HEK293 (cell line): Measurements from ENCODE around the gene MRPL4.

Experiments
- GLI4 ChIP-seq: fragments of 450-650 bp; formaldehyde crosslinking; IDR thresholded peaks from 2 replicates; pipeline ENCODE4 v1.5.1; 2016; ENCODE audit warnings: missing biosample characterization, missing genetic modification characterization
- HOXC10 ChIP-seq: sonication (generic); formaldehyde crosslinking; IDR thresholded peaks from 2 replicates; pipeline ENCODE4 v1.8.1; 2023; ENCODE audit warnings: mild to moderate bottlenecking, missing genetic modification reagents
- KLF1 ChIP-seq: fragments of 450-650 bp; formaldehyde crosslinking; IDR thresholded peaks from 2 replicates; pipeline ENCODE4 v1.5.1; 2016; ENCODE audit warnings: missing biosample characterization, missing genetic modification characterization
- OSR2 ChIP-seq: fragments of 450-650 bp; formaldehyde crosslinking; IDR thresholded peaks from 2 replicates; pipeline ENCODE4 v1.5.1; 2016; ENCODE audit warnings: missing biosample characterization, missing genetic modification characterization
- SALL2 ChIP-seq: fragments of 450-650 bp; formaldehyde crosslinking; IDR thresholded peaks from 2 replicates; pipeline ENCODE4 v1.5.0; 2017; ENCODE audit warnings: missing biosample characterization, mild to moderate bottlenecking, missing genetic modification characterization, borderline replicate concordance
- SETDB1 ChIP-seq: IDR thresholded peaks from one replicate; pipeline ENCODE4 v1.6.1; 2017; ENCODE audit warnings: mild to moderate bottlenecking, low read length, moderate library complexity, mixed read lengths; ENCODE audit not compliant: insufficient read length
- SP3 ChIP-seq: fragments of 450-650 bp; formaldehyde crosslinking; IDR thresholded peaks from 2 replicates; pipeline ENCODE4 v1.5.1; 2016; ENCODE audit warnings: missing biosample characterization, missing genetic modification characterization
- SP7 ChIP-seq: fragments of 450-650 bp; formaldehyde crosslinking; IDR thresholded peaks from 2 replicates; pipeline ENCODE4 v1.5.1; 2016; ENCODE audit warnings: missing biosample characterization, missing genetic modification characterization
- YY2 ChIP-seq: fragments of 450-650 bp; formaldehyde crosslinking; IDR thresholded peaks from 2 replicates; pipeline ENCODE4 v1.5.1; 2016; ENCODE audit warnings: missing biosample characterization, missing genetic modification characterization
- ZBTB1 ChIP-seq: fragments of 450-650 bp; formaldehyde crosslinking; IDR thresholded peaks from 2 replicates; pipeline ENCODE4 v1.5.1; 2016; ENCODE audit warnings: missing biosample characterization, missing genetic modification characterization
- ZBTB8A ChIP-seq: fragments of 450-650 bp; formaldehyde crosslinking; IDR thresholded peaks from 2 replicates; pipeline ENCODE4 v1.5.1; 2016; ENCODE audit warnings: missing biosample characterization, missing genetic modification characterization
- ZNF132 ChIP-seq: fragments of 450-650 bp; formaldehyde crosslinking; IDR thresholded peaks from 2 replicates; pipeline ENCODE4 v1.5.1; 2017; ENCODE audit warnings: missing biosample characterization, missing genetic modification characterization, borderline replicate concordance
- ZNF157 ChIP-seq: fragments of 450-650 bp; formaldehyde crosslinking; IDR thresholded peaks from 2 replicates; pipeline ENCODE4 v1.5.1; 2016; ENCODE audit warnings: missing biosample characterization, missing genetic modification characterization
- ZNF16 ChIP-seq: fragments of 450-650 bp; formaldehyde crosslinking; IDR thresholded peaks from 2 replicates; pipeline ENCODE4 v1.5.1; 2016; ENCODE audit warnings: low read depth, missing biosample characterization, missing genetic modification characterization
- ZNF223 ChIP-seq: fragments of 450-650 bp; formaldehyde crosslinking; IDR thresholded peaks from 2 replicates; pipeline ENCODE4 v1.5.1; 2016; ENCODE audit warnings: missing biosample characterization, missing genetic modification characterization
- ZNF248 ChIP-seq: fragments of 450-650 bp; formaldehyde crosslinking; IDR thresholded peaks from 2 replicates; pipeline ENCODE4 v1.5.1; 2017; ENCODE audit warnings: missing biosample characterization, missing genetic modification characterization
- ZNF26 ChIP-seq: fragments of 450-650 bp; formaldehyde crosslinking; IDR thresholded peaks from 2 replicates; pipeline ENCODE4 v1.5.1; 2016; ENCODE audit warnings: missing biosample characterization, missing genetic modification characterization
- ZNF391 ChIP-seq: fragments of 450-650 bp; formaldehyde crosslinking; IDR thresholded peaks from 2 replicates; pipeline ENCODE4 v1.5.1; 2016; ENCODE audit warnings: low read depth, missing biosample characterization, missing genetic modification characterization, borderline replicate concordance
- ZNF426 ChIP-seq: fragments of 450-650 bp; formaldehyde crosslinking; IDR thresholded peaks from 2 replicates; pipeline ENCODE4 v1.5.1; 2017; ENCODE audit warnings: missing biosample characterization, missing genetic modification characterization, mild to moderate bottlenecking, inconsistent platforms, moderate library complexity
- ZNF548 ChIP-seq: fragments of 450-650 bp; formaldehyde crosslinking; IDR thresholded peaks from 2 replicates; pipeline ENCODE4 v1.5.1; 2016; ENCODE audit warnings: missing biosample characterization, missing genetic modification characterization
- ZNF585B ChIP-seq: fragments of 450-650 bp; formaldehyde crosslinking; IDR thresholded peaks from 2 replicates; pipeline ENCODE4 v1.5.1; 2016; ENCODE audit warnings: missing biosample characterization, missing genetic modification characterization
- ZNF639 ChIP-seq: fragments of 450-650 bp; formaldehyde crosslinking; IDR thresholded peaks from 2 replicates; pipeline ENCODE4 v1.5.1; 2016; ENCODE audit warnings: missing biosample characterization, missing genetic modification characterization
- ZNF701 ChIP-seq: fragments of 450-650 bp; formaldehyde crosslinking; IDR thresholded peaks from 2 replicates; pipeline ENCODE4 v1.5.1; 2016; ENCODE audit warnings: missing biosample characterization, missing genetic modification characterization
- ZNF704 ChIP-seq: fragments of 450-650 bp; formaldehyde crosslinking; IDR thresholded peaks from 2 replicates; pipeline ENCODE4 v1.5.1; 2016; ENCODE audit warnings: missing biosample characterization, missing genetic modification characterization
- ZNF777 ChIP-seq: fragments of 450-650 bp; formaldehyde crosslinking; IDR thresholded peaks from 2 replicates; pipeline ENCODE4 v1.5.1; 2017; ENCODE audit warnings: missing biosample characterization, missing genetic modification characterization, borderline replicate concordance
- TF ChIP-seq, protein P1 (sequence below): fragments of 450-650 bp; formaldehyde crosslinking; IDR thresholded peaks from 2 replicates; pipeline ENCODE4 v1.5.1; 2017; ENCODE audit warnings: missing biosample characterization, mild to moderate bottlenecking, missing genetic modification characterization, moderate library complexity
- TF ChIP-seq, protein P2 (sequence below): fragments of 450-650 bp; formaldehyde crosslinking; conservative IDR thresholded peaks from 2 replicates; pipeline ENCODE4 v1.5.1; 2016; ENCODE audit warnings: low read depth, missing biosample characterization, missing genetic modification characterization
- TF ChIP-seq, protein P3 (sequence below): fragments of 450-650 bp; formaldehyde crosslinking; IDR thresholded peaks from 2 replicates; pipeline ENCODE4 v1.5.1; 2016; ENCODE audit warnings: missing biosample characterization, missing genetic modification characterization
- TF ChIP-seq, protein P4 (sequence below): fragments of 450-650 bp; formaldehyde crosslinking; IDR thresholded peaks from 2 replicates; pipeline ENCODE4 v1.5.1; 2016; ENCODE audit warnings: missing biosample characterization, missing genetic modification characterization

MRPL4 gene

DNA sequence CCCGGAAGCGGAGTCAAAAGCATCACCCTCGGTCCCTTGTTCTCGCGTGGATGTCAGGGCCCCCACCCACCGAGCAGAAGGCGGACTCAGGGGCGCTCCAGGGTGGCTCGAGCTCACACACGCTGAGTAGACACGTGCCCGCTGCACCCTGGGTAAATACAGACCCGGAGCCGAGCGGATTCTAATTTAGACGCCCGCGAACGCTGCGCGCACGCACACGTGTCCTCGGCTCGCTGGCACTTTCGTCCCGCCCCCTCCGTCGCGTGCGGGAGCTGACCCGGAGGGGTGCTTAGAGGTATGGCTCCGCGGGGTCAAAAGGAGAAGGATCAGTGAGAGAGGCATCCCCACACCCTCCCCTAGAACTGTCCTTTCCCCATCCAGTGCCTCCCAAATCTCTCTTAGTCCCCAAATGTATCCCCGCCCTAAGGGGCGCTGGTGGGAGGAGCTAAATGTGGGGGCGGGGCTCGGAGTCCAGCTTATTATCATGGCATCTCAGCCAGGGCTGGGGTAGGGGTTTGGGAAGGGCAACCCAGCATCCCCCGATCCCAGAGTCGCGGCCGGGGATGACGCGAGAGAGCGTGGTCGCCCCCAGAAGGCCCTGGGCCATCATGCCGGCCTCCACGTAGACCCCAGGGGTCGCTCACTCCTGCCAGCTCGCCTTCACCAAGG, 37.3 kb downstream of the MRPL4 start (continued):
- TF ChIP-seq, protein P1, sequence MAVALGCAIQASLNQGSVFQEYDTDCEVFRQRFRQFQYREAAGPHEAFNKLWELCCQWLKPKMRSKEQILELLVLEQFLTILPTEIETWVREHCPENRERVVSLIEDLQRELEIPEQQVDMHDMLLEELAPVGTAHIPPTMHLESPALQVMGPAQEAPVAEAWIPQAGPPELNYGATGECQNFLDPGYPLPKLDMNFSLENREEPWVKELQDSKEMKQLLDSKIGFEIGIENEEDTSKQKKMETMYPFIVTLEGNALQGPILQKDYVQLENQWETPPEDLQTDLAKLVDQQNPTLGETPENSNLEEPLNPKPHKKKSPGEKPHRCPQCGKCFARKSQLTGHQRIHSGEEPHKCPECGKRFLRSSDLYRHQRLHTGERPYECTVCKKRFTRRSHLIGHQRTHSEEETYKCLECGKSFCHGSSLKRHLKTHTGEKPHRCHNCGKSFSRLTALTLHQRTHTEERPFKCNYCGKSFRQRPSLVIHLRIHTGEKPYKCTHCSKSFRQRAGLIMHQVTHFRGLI (tag by site-specific recombination), result no peak
- TF ChIP-seq, protein P2, sequence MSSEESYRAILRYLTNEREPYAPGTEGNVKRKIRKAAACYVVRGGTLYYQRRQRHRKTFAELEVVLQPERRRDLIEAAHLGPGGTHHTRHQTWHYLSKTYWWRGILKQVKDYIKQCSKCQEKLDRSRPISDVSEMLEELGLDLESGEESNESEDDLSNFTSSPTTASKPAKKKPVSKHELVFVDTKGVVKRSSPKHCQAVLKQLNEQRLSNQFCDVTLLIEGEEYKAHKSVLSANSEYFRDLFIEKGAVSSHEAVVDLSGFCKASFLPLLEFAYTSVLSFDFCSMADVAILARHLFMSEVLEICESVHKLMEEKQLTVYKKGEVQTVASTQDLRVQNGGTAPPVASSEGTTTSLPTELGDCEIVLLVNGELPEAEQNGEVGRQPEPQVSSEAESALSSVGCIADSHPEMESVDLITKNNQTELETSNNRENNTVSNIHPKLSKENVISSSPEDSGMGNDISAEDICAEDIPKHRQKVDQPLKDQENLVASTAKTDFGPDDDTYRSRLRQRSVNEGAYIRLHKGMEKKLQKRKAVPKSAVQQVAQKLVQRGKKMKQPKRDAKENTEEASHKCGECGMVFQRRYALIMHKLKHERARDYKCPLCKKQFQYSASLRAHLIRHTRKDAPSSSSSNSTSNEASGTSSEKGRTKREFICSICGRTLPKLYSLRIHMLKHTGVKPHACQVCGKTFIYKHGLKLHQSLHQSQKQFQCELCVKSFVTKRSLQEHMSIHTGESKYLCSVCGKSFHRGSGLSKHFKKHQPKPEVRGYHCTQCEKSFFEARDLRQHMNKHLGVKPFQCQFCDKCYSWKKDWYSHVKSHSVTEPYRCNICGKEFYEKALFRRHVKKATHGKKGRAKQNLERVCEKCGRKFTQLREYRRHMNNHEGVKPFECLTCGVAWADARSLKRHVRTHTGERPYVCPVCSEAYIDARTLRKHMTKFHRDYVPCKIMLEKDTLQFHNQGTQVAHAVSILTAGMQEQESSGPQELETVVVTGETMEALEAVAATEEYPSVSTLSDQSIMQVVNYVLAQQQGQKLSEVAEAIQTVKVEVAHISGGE (tag by site-specific recombination), result no peak
- TF ChIP-seq ZNF704 (tag by site-specific recombination), result no peak
- TF ChIP-seq SALL2 (tag by site-specific recombination), result no peak
- TF ChIP-seq ZBTB8A (tag by site-specific recombination), result peak; percentile 34; the same call in 1 of the 2 replicates
- TF ChIP-seq ZNF223, result no peak
- no peak for TF ChIP-seq ZNF639
- TF ChIP-seq ZNF701 (tag by site-specific recombination), result no peak
- TF ChIP-seq KLF1 (tag by site-specific recombination), result peak; percentile 60; the same call in 1 of the 2 replicates
- no peak for TF ChIP-seq ZNF26 (tag by site-specific recombination)
- TF ChIP-seq ZNF548, result no peak
- TF ChIP-seq ZNF585B (tag by site-specific recombination), result no peak
- TF ChIP-seq YY2, result peak; percentile 44; the same call in 1 of the 2 replicates
- no peak for TF ChIP-seq SETDB1
- no peak for TF ChIP-seq ZNF132
- TF ChIP-seq SP7, result peak; percentile 82; the same call in 1 of the 2 replicates
- TF ChIP-seq SP3 (tag by site-specific recombination), result peak; percentile 82
- no peak for TF ChIP-seq ZNF16
- TF ChIP-seq HOXC10 (CRISPR knock-in tag), result no peak
- TF ChIP-seq, protein P3, sequence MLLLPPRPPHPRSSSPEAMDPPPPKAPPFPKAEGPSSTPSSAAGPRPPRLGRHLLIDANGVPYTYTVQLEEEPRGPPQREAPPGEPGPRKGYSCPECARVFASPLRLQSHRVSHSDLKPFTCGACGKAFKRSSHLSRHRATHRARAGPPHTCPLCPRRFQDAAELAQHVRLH (tag by site-specific recombination), result no peak
- no peak for TF ChIP-seq ZNF391
- TF ChIP-seq GLI4 (tag by site-specific recombination), result no peak
- TF ChIP-seq, protein P4, sequence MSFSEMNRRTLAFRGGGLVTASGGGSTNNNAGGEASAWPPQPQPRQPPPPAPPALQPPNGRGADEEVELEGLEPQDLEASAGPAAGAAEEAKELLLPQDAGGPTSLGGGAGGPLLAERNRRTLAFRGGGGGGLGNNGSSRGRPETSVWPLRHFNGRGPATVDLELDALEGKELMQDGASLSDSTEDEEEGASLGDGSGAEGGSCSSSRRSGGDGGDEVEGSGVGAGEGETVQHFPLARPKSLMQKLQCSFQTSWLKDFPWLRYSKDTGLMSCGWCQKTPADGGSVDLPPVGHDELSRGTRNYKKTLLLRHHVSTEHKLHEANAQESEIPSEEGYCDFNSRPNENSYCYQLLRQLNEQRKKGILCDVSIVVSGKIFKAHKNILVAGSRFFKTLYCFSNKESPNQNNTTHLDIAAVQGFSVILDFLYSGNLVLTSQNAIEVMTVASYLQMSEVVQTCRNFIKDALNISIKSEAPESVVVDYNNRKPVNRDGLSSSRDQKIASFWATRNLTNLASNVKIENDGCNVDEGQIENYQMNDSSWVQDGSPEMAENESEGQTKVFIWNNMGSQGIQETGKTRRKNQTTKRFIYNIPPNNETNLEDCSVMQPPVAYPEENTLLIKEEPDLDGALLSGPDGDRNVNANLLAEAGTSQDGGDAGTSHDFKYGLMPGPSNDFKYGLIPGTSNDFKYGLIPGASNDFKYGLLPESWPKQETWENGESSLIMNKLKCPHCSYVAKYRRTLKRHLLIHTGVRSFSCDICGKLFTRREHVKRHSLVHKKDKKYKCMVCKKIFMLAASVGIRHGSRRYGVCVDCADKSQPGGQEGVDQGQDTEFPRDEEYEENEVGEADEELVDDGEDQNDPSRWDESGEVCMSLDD (tag by site-specific recombination), result peak; percentile 80
- TF ChIP-seq ZNF426 (tag by site-specific recombination), result no peak
- no peak for TF ChIP-seq ZNF777 (tag by site-specific recombination)
- no peak for TF ChIP-seq ZNF157 (tag by site-specific recombination)
- TF ChIP-seq ZNF248 (tag by site-specific recombination), result no peak
- no peak for TF ChIP-seq OSR2 (tag by site-specific recombination)
- TF ChIP-seq ZBTB1 (tag by site-specific recombination), result no peak
